Measurements from ENCODE around the gene CDH13. TPM values are rescaled to one million over a fixed set of nuclear protein-coding genes. Genes with fewer than 3 reads are reported as not detected.

The CDH13 gene
- total RNA-seq, 1 donor from 2014 or later = 81.1 TPM

DNA sequence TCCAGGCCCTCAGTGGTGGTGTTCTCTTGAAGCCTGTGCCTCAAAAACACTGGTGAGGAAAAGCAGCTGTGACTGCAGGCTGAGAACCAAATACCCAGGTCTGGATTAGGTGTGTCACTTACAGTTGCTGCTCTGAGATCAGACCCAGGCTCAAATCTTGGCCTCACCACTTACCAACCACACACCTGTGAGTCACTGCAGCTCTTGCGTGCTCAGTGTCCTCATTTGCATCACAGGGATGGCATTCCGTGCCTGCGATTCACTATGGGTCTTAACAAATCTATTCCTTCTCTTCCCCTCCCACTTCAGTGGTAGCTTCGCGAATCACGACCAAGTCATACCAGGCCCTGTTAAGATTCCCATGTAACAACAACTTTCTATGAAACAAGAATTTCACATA is 947.6 kb downstream of the CDH13 start:
- Mint-ChIP-seq H3K9me3 (ENCODE audit: unreplicated experiment) (peaks cover 5% of the 10 kb centered on the region), H3K27ac (ENCODE audit: unreplicated experiment) (peak overlapping the region; percentile 16)
- no peak for DNase-seq

DNA sequence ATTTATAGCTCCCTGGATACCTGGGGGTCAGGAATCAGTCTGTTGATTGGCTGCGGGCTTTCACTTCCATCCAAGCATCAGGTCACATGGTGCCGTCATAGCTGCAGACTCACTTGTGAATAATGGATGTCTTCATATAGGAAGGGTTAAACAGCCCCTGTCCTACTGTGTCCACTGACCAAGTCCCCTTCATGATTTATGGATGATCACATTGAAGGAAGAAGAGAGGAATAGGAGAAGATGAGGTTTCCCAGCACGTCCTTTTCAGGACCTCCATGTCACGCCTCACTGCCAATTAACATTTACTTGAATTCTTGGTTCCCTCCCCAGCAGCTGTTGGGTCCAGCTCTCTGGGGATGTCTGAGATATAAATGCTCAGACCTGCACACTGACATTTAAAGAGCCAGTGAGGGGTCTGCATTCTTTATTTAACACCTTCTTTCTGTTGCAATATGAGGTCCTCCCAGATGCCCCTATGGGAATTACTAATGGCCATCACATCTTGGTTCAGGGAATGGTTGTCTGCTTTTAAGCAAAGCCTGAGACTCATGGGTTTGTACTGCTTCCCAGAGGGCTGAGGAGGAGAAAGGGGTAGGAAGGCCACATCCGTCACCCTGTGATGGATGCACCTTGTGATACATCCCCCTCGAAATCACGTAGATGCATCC is 950.4 kb downstream of the CDH13 start:
- H3K36me3 Mint-ChIP-seq (ENCODE audit: unreplicated experiment) = peaks cover 10% of the 10 kb centered on the region
- peak overlapping the region; percentile 16 for H3K4me3 Mint-ChIP-seq (ENCODE audit: unreplicated experiment)
- DNase-seq = peak; percentile 45
- no peak for TF ChIP-seq CTCF (IDR thresholded peaks at IDR 0.05; ENCODE audit: partially characterized antibody, unreplicated experiment)
- H3K27me3 Mint-ChIP-seq (ENCODE audit: unreplicated experiment) = peaks cover 5% of the 10 kb centered on the region
- H3K27ac Mint-ChIP-seq (ENCODE audit: unreplicated experiment) = peak overlapping the region; percentile 88
- H3K9me3 Mint-ChIP-seq (ENCODE audit: unreplicated experiment) = peaks cover 3% of the 10 kb centered on the region
- H3K4me1 Mint-ChIP-seq (ENCODE audit: low read depth, unreplicated experiment) = peaks cover 32% of the 10 kb centered on the region

More for the DNA sequence above, 947.6 kb downstream of the CDH13 start:
- Mint-ChIP-seq H3K4me3 (ENCODE audit: unreplicated experiment) (no peak overlapping the region), H3K36me3 (ENCODE audit: unreplicated experiment) (peaks cover 10% of the 10 kb centered on the region), H3K4me1 (ENCODE audit: low read depth, unreplicated experiment) (peaks cover 23% of the 10 kb centered on the region), H3K27me3 (ENCODE audit: unreplicated experiment) (peaks cover 5% of the 10 kb centered on the region)
- TF ChIP-seq CTCF (IDR thresholded peaks at IDR 0.05; ENCODE audit: partially characterized antibody, unreplicated experiment) = no peak

DNA sequence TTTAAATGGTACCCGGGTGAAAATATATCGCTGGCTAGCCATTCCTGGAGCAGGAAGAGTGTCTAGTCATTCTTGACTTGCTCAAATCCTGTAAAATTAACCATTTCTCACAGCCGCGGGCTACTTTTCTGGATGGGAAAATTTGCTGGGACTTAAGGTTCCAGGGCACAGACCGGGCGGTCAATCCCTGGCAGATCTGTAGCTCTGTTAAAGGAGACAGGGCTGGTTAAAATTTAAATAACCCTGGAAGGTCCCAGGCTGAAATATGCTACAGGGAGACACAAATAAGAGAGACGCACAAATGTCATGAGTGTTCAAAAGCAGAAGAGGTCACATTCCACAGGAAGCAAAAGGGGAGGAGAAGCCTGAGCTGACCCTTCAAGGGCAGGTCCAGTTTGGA is 951.4 kb downstream of the CDH13 start:
- Mint-ChIP-seq H3K27ac (ENCODE audit: unreplicated experiment) (peak overlapping the region; percentile 12), H3K27me3 (ENCODE audit: unreplicated experiment) (peaks cover 5% of the 10 kb centered on the region)
- no peak for TF ChIP-seq CTCF (IDR thresholded peaks at IDR 0.05; ENCODE audit: partially characterized antibody, unreplicated experiment)

GRCh38 chr16:83579027-83579426 is 952.3 kb downstream of the CDH13 start:
- no peak for DNase-seq
- no peak for TF ChIP-seq CTCF (IDR thresholded peaks at IDR 0.05; ENCODE audit: partially characterized antibody, unreplicated experiment)
- Mint-ChIP-seq H3K27me3 (ENCODE audit: unreplicated experiment) (peaks cover 5% of the 10 kb centered on the region), H3K4me3 (ENCODE audit: unreplicated experiment) (no peak overlapping the region), H3K27ac (ENCODE audit: unreplicated experiment) (no peak overlapping the region), H3K4me1 (ENCODE audit: low read depth, unreplicated experiment) (peaks cover 32% of the 10 kb centered on the region), H3K9me3 (ENCODE audit: unreplicated experiment) (peaks cover 3% of the 10 kb centered on the region), H3K36me3 (ENCODE audit: unreplicated experiment) (peaks cover 10% of the 10 kb centered on the region)

More for the DNA sequence above, 951.4 kb downstream of the CDH13 start:
- H3K9me3 Mint-ChIP-seq (ENCODE audit: unreplicated experiment) = no peaks in the 10 kb centered on the region
- DNase-seq = no peak
- H3K4me3 Mint-ChIP-seq (ENCODE audit: unreplicated experiment) = no peak overlapping the region
- H3K36me3 Mint-ChIP-seq (ENCODE audit: unreplicated experiment) = peaks cover 10% of the 10 kb centered on the region
- H3K4me1 Mint-ChIP-seq (ENCODE audit: low read depth, unreplicated experiment) = peaks cover 32% of the 10 kb centered on the region

GRCh38 chr16:83579436-83579835 is 952.7 kb downstream of the CDH13 start:
- H3K4me3 Mint-ChIP-seq (ENCODE audit: unreplicated experiment) = no peak overlapping the region
- peaks cover 10% of the 10 kb centered on the region for H3K36me3 Mint-ChIP-seq (ENCODE audit: unreplicated experiment)
- no peak for DNase-seq
- H3K27me3 Mint-ChIP-seq (ENCODE audit: unreplicated experiment) = peaks cover 4% of the 10 kb centered on the region
- peaks cover 32% of the 10 kb centered on the region for H3K4me1 Mint-ChIP-seq (ENCODE audit: low read depth, unreplicated experiment)
- TF ChIP-seq CTCF (IDR thresholded peaks at IDR 0.05; ENCODE audit: partially characterized antibody, unreplicated experiment) = no peak
- H3K9me3 Mint-ChIP-seq (ENCODE audit: unreplicated experiment) = peaks cover 5% of the 10 kb centered on the region
- H3K27ac Mint-ChIP-seq (ENCODE audit: unreplicated experiment) = no peak overlapping the region
